Putamen (tissue), 1 donor: ENCODE measurements around the gene GABRG3.

Source experiments
- DNase-seq: peaks from one replicate; pipeline ENCODE4 v3.0.0-alpha.2; 2016; ENCODE audit warnings: low spot score

The GABRG3 gene

GRCh38 chr15:27064080-27064479 is 93.1 kb downstream of the GABRG3 start:
- no peak for DNase-seq

GRCh38 chr15:27065151-27065550 is 94.2 kb downstream of the GABRG3 start:
- no peak for DNase-seq

- DNase-seq = no peak
Measured at GRCh38 chr15:27065785-27066184, 94.8 kb downstream of the GABRG3 start.

GRCh38 chr15:27066446-27066845 is 95.5 kb downstream of the GABRG3 start:
- DNase-seq = no peak

GRCh38 chr15:27067175-27067574 is 96.2 kb downstream of the GABRG3 start:
- no peak for DNase-seq

GRCh38 chr15:27070841-27071240 is 99.9 kb downstream of the GABRG3 start:
- no peak for DNase-seq

- no peak for DNase-seq
Measured at GRCh38 chr15:27074179-27074578, 103.2 kb downstream of the GABRG3 start.

GRCh38 chr15:27077790-27078189 is 106.8 kb downstream of the GABRG3 start:
- DNase-seq = no peak

GRCh38 chr15:27081676-27082418 is 110.9 kb downstream of the GABRG3 start:
- no peak for DNase-seq

GRCh38 chr15:27082526-27082925 is 111.5 kb downstream of the GABRG3 start:
- DNase-seq = no peak

- DNase-seq = no peak
Measured at GRCh38 chr15:27084844-27085243, 113.9 kb downstream of the GABRG3 start.

GRCh38 chr15:27086149-27086548 is 115.2 kb downstream of the GABRG3 start:
- no peak for DNase-seq

GRCh38 chr15:27086805-27087204 is 115.8 kb downstream of the GABRG3 start:
- DNase-seq = no peak

GRCh38 chr15:27087651-27088583 is 116.9 kb downstream of the GABRG3 start:
- no peak for DNase-seq

GRCh38 chr15:27088584-27089232 is 117.7 kb downstream of the GABRG3 start:
- DNase-seq = no peak

- DNase-seq = no peak
Measured at GRCh38 chr15:27089233-27089586, 118.2 kb downstream of the GABRG3 start.

GRCh38 chr15:27089676-27090075 is 118.7 kb downstream of the GABRG3 start:
- DNase-seq = no peak

GRCh38 chr15:27091270-27091940 is 120.4 kb downstream of the GABRG3 start:
- no peak for DNase-seq

- DNase-seq = no peak
Measured at GRCh38 chr15:27092390-27092789, 121.4 kb downstream of the GABRG3 start.

- no peak for DNase-seq
Measured at GRCh38 chr15:27094235-27094634, 123.3 kb downstream of the GABRG3 start.

GRCh38 chr15:27095886-27096624 is 125.1 kb downstream of the GABRG3 start:
- DNase-seq = no peak
